Smooth muscle cell (in vitro differentiated cells): ENCODE measurements around the gene IGF2BP1. TPM values are rescaled to one million over a fixed set of nuclear protein-coding genes. Genes with fewer than 3 reads are reported as not detected.

Experiments used
- DNase-seq: peaks from one replicate; lab custom pipeline; 2025; ENCODE audit not compliant: unreplicated experiment; lab: John Stamatoyannopoulos, UW
- H2AFZ ChIP-seq: fragments of 200-600 bp; sonication (generic); 2 replicates; pipeline ENCODE4 v1.6.0; 2016; ENCODE audit warnings: antibody characterized with exemption, low read depth, mild to moderate bottlenecking
- H3F3A ChIP-seq: fragments of 200-600 bp; sonication (generic); 2 replicates; pipeline ENCODE4 v1.6.0; 2017; ENCODE audit warnings: antibody characterized with exemption, low read depth
- H3K27ac ChIP-seq: fragments of 200-600 bp; sonication (generic); 2 replicates; pipeline ENCODE4 v1.5.1; 2016; ENCODE audit warnings: low read depth, mild to moderate bottlenecking
- H3K27me3 ChIP-seq: fragments of 200-600 bp; sonication (generic); 2 replicates; pipeline ENCODE4 v1.6.1; 2016; ENCODE audit warnings: low read depth, mild to moderate bottlenecking
- H3K36me3 ChIP-seq: fragments of 200-600 bp; sonication (generic); 2 replicates; pipeline ENCODE4 v1.5.1; 2016; ENCODE audit warnings: low read depth
- H3K4me1 ChIP-seq: fragments of 200-600 bp; sonication (generic); 2 replicates; pipeline ENCODE4 v1.5.1; 2016; ENCODE audit warnings: low read depth
- H3K4me2 ChIP-seq: fragments of 200-600 bp; sonication (generic); 2 replicates; pipeline ENCODE4 v1.6.0; 2016; ENCODE audit warnings: mild to moderate bottlenecking
- H3K4me3 ChIP-seq: fragments of 200-600 bp; sonication (generic); 2 replicates; pipeline ENCODE4 v1.5.1; 2016; ENCODE audit warnings: mild to moderate bottlenecking
- H3K79me2 ChIP-seq: fragments of 200-600 bp; sonication (generic); 2 replicates; pipeline ENCODE4 v1.6.0; 2016; ENCODE audit warnings: low read depth, mild to moderate bottlenecking
- H3K9ac ChIP-seq: fragments of 200-600 bp; sonication (generic); 2 replicates; pipeline ENCODE4 v1.6.0; 2016; ENCODE audit warnings: low read depth
- H3K9me3 ChIP-seq: fragments of 200-600 bp; sonication (generic); replicated peaks from 2 replicates; pipeline ENCODE4 v1.5.1; 2016; ENCODE audit warnings: low read depth
- H4K20me1 ChIP-seq: fragments of 200-600 bp; sonication (generic); 2 replicates; pipeline ENCODE4 v1.6.0; 2016; ENCODE audit warnings: low read depth
- WGBS: methylation state at CpG from one replicate; pipeline ENCODE4 v1.1.7; 2016; ENCODE audit warnings: low lambda C conversion rate; 5-methylcytosine and 5-hydroxymethylcytosine counted together
- polyA plus RNA-seq: library from polyadenylated mRNA; unstranded; fragments of >200 nt; fragmentation: Nextera tagmentation; extraction: Ambion mirVana; gene quantifications from 2 replicates; pipeline ENCODE4 v1.2.1, GENCODE V29; 2016
- total RNA-seq: library from RNA; depleted of rRNA; stranded (reverse); fragments of >200 nt; gene quantifications from 2 replicates; pipeline ENCODE4 v1.2.3, GENCODE V29; 2014
- TF ChIP-seq, protein P1 (sequence below): fragments of 200-600 bp; sonication (generic); IDR thresholded peaks from 2 replicates; pipeline ENCODE4 v1.5.1; 2017; ENCODE audit warnings: borderline replicate concordance, mild to moderate bottlenecking, antibody characterized with exemption; ENCODE audit not compliant: insufficient read depth, poor library complexity, severe bottlenecking

Gene IGF2BP1
- total and polyA plus RNA-seq, 2 experiments from 2014 or later = 51.4 to 54.6 TPM

GRCh38 chr17:48970224-48970623, 27.0 kb upstream of the IGF2BP1 start:
- WGBS = 61% methylated on average over 4 of the region's 4 CpGs
- Histone ChIP-seq H3K9ac (no peak overlapping the region), H3K79me2 (no peaks in the 10 kb centered on the region), H3K9me3 (no peaks in the 10 kb centered on the region), H2AFZ (peak overlapping the region; percentile 10), H3K4me1 (peaks cover 17% of the 10 kb centered on the region), H3K36me3 (no peaks in the 10 kb centered on the region), H3F3A (peaks cover 21% of the 10 kb centered on the region), H3K27ac (peak overlapping the region; percentile 96), H3K4me2 (peak overlapping the region; percentile 32), H3K27me3 (no peaks in the 10 kb centered on the region), H3K4me3 (no peak overlapping the region), H4K20me1 (no peaks in the 10 kb centered on the region)
- DNase-seq = no peak
- TF ChIP-seq, protein P1, sequence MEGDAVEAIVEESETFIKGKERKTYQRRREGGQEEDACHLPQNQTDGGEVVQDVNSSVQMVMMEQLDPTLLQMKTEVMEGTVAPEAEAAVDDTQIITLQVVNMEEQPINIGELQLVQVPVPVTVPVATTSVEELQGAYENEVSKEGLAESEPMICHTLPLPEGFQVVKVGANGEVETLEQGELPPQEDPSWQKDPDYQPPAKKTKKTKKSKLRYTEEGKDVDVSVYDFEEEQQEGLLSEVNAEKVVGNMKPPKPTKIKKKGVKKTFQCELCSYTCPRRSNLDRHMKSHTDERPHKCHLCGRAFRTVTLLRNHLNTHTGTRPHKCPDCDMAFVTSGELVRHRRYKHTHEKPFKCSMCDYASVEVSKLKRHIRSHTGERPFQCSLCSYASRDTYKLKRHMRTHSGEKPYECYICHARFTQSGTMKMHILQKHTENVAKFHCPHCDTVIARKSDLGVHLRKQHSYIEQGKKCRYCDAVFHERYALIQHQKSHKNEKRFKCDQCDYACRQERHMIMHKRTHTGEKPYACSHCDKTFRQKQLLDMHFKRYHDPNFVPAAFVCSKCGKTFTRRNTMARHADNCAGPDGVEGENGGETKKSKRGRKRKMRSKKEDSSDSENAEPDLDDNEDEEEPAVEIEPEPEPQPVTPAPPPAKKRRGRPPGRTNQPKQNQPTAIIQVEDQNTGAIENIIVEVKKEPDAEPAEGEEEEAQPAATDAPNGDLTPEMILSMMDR = no peak

GRCh38 chr17:48970865-48971687, 26.1 kb upstream of the IGF2BP1 start:
- Histone ChIP-seq H3K9ac (peak overlapping the region; percentile 66), H4K20me1 (no peaks in the 10 kb centered on the region), H3K27ac (peak overlapping the region; percentile 96), H3K36me3 (no peaks in the 10 kb centered on the region), H3K4me1 (peaks cover 17% of the 10 kb centered on the region), H3K4me3 (no peak overlapping the region), H3K4me2 (peak overlapping the region; percentile 32), H3K9me3 (no peaks in the 10 kb centered on the region), H3F3A (peaks cover 21% of the 10 kb centered on the region), H3K27me3 (no peaks in the 10 kb centered on the region), H2AFZ (peak overlapping the region; percentile 10), H3K79me2 (no peaks in the 10 kb centered on the region)
- TF ChIP-seq, protein P1 = no peak
- no peak for DNase-seq
- 26% methylated on average over 12 of the region's 12 CpGs for WGBS

GRCh38 chr17:48972749-48973097, 24.5 kb upstream of the IGF2BP1 start:
- H3K79me2 ChIP-seq = no peaks in the 10 kb centered on the region
- no peak for DNase-seq
- peaks cover 17% of the 10 kb centered on the region for H3K4me1 ChIP-seq
- WGBS = 15% methylated on average over 7 of the region's 7 CpGs
- peak overlapping the region; percentile 96 for H3K27ac ChIP-seq
- peak overlapping the region; percentile 15 for H3K4me3 ChIP-seq
- peaks cover 21% of the 10 kb centered on the region for H3F3A ChIP-seq
- H3K9me3 ChIP-seq = no peaks in the 10 kb centered on the region
- H3K36me3 ChIP-seq = no peaks in the 10 kb centered on the region
- peak overlapping the region; percentile 81 for H3K4me2 ChIP-seq
- TF ChIP-seq, protein P1 = no peak
- peak overlapping the region; percentile 84 for H3K9ac ChIP-seq
- H3K27me3 ChIP-seq = no peaks in the 10 kb centered on the region
- no peaks in the 10 kb centered on the region for H4K20me1 ChIP-seq
- H2AFZ ChIP-seq = no peak overlapping the region

DNA sequence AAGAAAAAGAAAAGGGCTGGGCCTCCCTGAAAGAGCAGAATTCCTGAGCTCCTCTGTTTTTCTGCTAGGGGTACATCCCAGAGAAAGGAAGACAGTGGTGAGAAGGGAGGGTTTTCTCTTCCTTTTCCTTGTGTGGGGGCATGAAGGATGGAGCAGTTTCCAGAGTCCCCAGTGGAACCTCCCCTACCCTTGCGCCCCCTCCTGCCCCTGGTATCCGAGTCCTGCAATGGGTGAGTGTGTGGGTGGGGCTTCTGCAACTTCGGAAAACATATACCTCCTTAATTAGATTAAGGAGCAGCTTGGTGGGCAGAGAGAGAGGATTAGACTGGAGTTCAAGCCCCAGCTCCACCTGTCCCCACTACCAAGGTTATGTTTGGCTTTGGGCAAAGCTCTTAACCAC, 23.4 kb upstream of the IGF2BP1 start:
- Histone ChIP-seq H3K27ac (peak overlapping the region; percentile 96), H3K9ac (no peak overlapping the region), H4K20me1 (no peaks in the 10 kb centered on the region), H3F3A (peaks cover 21% of the 10 kb centered on the region), H3K4me3 (no peak overlapping the region), H3K27me3 (no peaks in the 10 kb centered on the region), H3K9me3 (no peaks in the 10 kb centered on the region), H3K4me1 (peaks cover 17% of the 10 kb centered on the region), H3K4me2 (no peak overlapping the region), H3K79me2 (no peaks in the 10 kb centered on the region), H3K36me3 (no peaks in the 10 kb centered on the region), H2AFZ (no peak overlapping the region)
- DNase-seq = no peak
- TF ChIP-seq, protein P1 = no peak
- 50% methylated on average over 3 of the region's 3 CpGs for WGBS
